ENCODE results near the gene LIFR. TPM values are rescaled to one million over a fixed set of nuclear protein-coding genes. Genes with fewer than 3 reads are reported as not detected.
"Not testable (repeated sequence)": the region's sequence is repeated elsewhere in the genome, so short reads cannot be mapped to it uniquely, and the experiment has no call there.

Gene LIFR
- total and polyA plus RNA-seq, 5 donors from 2014 or later = not detected

GRCh38 chr5:38599751-38600150 is 43.3 kb upstream of the LIFR start:
- not testable (repeated sequence) for H3K36me3 ChIP-seq (ENCODE audit: control insufficient read depth, insufficient read depth, low read length); ATAC-seq (ENCODE audit: low read depth in 2 of 2); H3K9me3 ChIP-seq (ENCODE audit: control insufficient read depth in 2 of 2, low read length in 2 of 2); H3K27ac ChIP-seq (ENCODE audit: insufficient read depth, low read length, poor library complexity, severe bottlenecking); H3K27me3 ChIP-seq (ENCODE audit: control insufficient read depth, insufficient read depth, low read length); DNase-seq; H3K4me3 Mint-ChIP-seq; H3K36me3 Mint-ChIP-seq; H3K27ac Mint-ChIP-seq; H3K4me1 ChIP-seq (ENCODE audit: control insufficient read depth, insufficient read depth, low read length, poor library complexity, severe bottlenecking); H3K4me1 Mint-ChIP-seq; H3K4me3 ChIP-seq (ENCODE audit: low read depth, low read length); H3K9me3 Mint-ChIP-seq
- H3K27me3 Mint-ChIP-seq = peaks cover 10% of the 10 kb centered on the region

GRCh38 chr5:38598994-38599617 is 42.7 kb upstream of the LIFR start:
- no peaks in the 10 kb centered on the region for H3K36me3 ChIP-seq (ENCODE audit: control insufficient read depth, insufficient read depth, low read length)
- no peaks in the 10 kb centered on the region for H3K4me1 ChIP-seq (ENCODE audit: control insufficient read depth, insufficient read depth, low read length, poor library complexity, severe bottlenecking)
- H3K27ac ChIP-seq (ENCODE audit: insufficient read depth, low read length, poor library complexity, severe bottlenecking) = no peak overlapping the region
- H3K4me3 Mint-ChIP-seq = no peak overlapping the region
- no peak overlapping the region for H3K4me3 ChIP-seq (ENCODE audit: low read depth, low read length)
- peaks cover 0 to 4% (median 0%) of the 10 kb centered on the region in 7 donors for H3K9me3 Mint-ChIP-seq
- no peaks in the 10 kb centered on the region for H3K9me3 ChIP-seq (ENCODE audit: control insufficient read depth in 2 of 2, low read length in 2 of 2)
- H3K36me3 Mint-ChIP-seq = no peaks in the 10 kb centered on the region
- DNase-seq (no peak), ATAC-seq (ENCODE audit: low read depth in 2 of 2) (no peak)
- no peak overlapping the region for H3K27ac Mint-ChIP-seq
- H3K4me1 Mint-ChIP-seq = no peaks in the 10 kb centered on the region
- H3K27me3 ChIP-seq (ENCODE audit: control insufficient read depth, insufficient read depth, low read length) = no peaks in the 10 kb centered on the region
- peaks cover 10% of the 10 kb centered on the region for H3K27me3 Mint-ChIP-seq

GRCh38 chr5:38598296-38598993 is 42.0 kb upstream of the LIFR start:
- no peaks in the 10 kb centered on the region for H3K9me3 ChIP-seq (ENCODE audit: control insufficient read depth in 2 of 2, low read length in 2 of 2)
- H3K27me3 Mint-ChIP-seq = peaks cover 10% of the 10 kb centered on the region
- H3K27ac ChIP-seq (ENCODE audit: insufficient read depth, low read length, poor library complexity, severe bottlenecking) = no peak overlapping the region
- no peak for DNase-seq
- H3K4me3 ChIP-seq (ENCODE audit: low read depth, low read length) = no peak overlapping the region
- no peaks in the 10 kb centered on the region for H3K4me1 Mint-ChIP-seq
- H3K27me3 ChIP-seq (ENCODE audit: control insufficient read depth, insufficient read depth, low read length) = no peaks in the 10 kb centered on the region
- no peak for ATAC-seq (ENCODE audit: low read depth in 2 of 2)
- no peak overlapping the region for H3K4me3 Mint-ChIP-seq
- H3K36me3 ChIP-seq (ENCODE audit: control insufficient read depth, insufficient read depth, low read length) = no peaks in the 10 kb centered on the region
- H3K4me1 ChIP-seq (ENCODE audit: control insufficient read depth, insufficient read depth, low read length, poor library complexity, severe bottlenecking) = no peaks in the 10 kb centered on the region
- H3K9me3 Mint-ChIP-seq = peaks cover 0 to 4% (median 0%) of the 10 kb centered on the region in 7 donors
- no peaks in the 10 kb centered on the region for H3K36me3 Mint-ChIP-seq
- no peak overlapping the region for H3K27ac Mint-ChIP-seq

GRCh38 chr5:38596981-38597380 is 40.5 kb upstream of the LIFR start:
- no peak for DNase-seq
- peaks cover 0 to 3% (median 0%) of the 10 kb centered on the region in 7 donors for H3K9me3 Mint-ChIP-seq
- Histone ChIP-seq H3K4me1 (ENCODE audit: control insufficient read depth, insufficient read depth, low read length, poor library complexity, severe bottlenecking) (no peaks in the 10 kb centered on the region), H3K27ac (ENCODE audit: insufficient read depth, low read length, poor library complexity, severe bottlenecking) (no peak overlapping the region), H3K9me3 (ENCODE audit: control insufficient read depth in 2 of 2, low read length in 2 of 2) (no peaks in the 10 kb centered on the region), H3K27me3 (ENCODE audit: control insufficient read depth, insufficient read depth, low read length) (no peaks in the 10 kb centered on the region), H3K4me3 (ENCODE audit: low read depth, low read length) (no peak overlapping the region), H3K36me3 (ENCODE audit: control insufficient read depth, insufficient read depth, low read length) (no peaks in the 10 kb centered on the region)
- no peak overlapping the region for H3K4me3 Mint-ChIP-seq
- H3K4me1 Mint-ChIP-seq = no peaks in the 10 kb centered on the region
- peaks cover 4% of the 10 kb centered on the region for H3K27me3 Mint-ChIP-seq
- ATAC-seq (ENCODE audit: low read depth in 2 of 2) = no peak
- H3K36me3 Mint-ChIP-seq = no peaks in the 10 kb centered on the region
- no peak overlapping the region for H3K27ac Mint-ChIP-seq

- H3K36me3 ChIP-seq (ENCODE audit: control insufficient read depth, insufficient read depth, low read length) = no peaks in the 10 kb centered on the region
- no peaks in the 10 kb centered on the region for H3K4me1 Mint-ChIP-seq
- no peak overlapping the region for H3K4me3 ChIP-seq (ENCODE audit: low read depth, low read length)
- no peak overlapping the region for H3K27ac ChIP-seq (ENCODE audit: insufficient read depth, low read length, poor library complexity, severe bottlenecking)
- DNase-seq (no peak), ATAC-seq (ENCODE audit: low read depth in 2 of 2) (no peak)
- H3K27me3 ChIP-seq (ENCODE audit: control insufficient read depth, insufficient read depth, low read length) = no peaks in the 10 kb centered on the region
- no peak overlapping the region for H3K27ac Mint-ChIP-seq
- no peaks in the 10 kb centered on the region for H3K27me3 Mint-ChIP-seq
- no peaks in the 10 kb centered on the region for H3K9me3 ChIP-seq (ENCODE audit: control insufficient read depth in 2 of 2, low read length in 2 of 2)
- no peak overlapping the region for H3K4me3 Mint-ChIP-seq
- H3K9me3 Mint-ChIP-seq = peaks cover 0 to 2% (median 0%) of the 10 kb centered on the region in 7 donors
- H3K4me1 ChIP-seq (ENCODE audit: control insufficient read depth, insufficient read depth, low read length, poor library complexity, severe bottlenecking) = no peaks in the 10 kb centered on the region
- H3K36me3 Mint-ChIP-seq = no peaks in the 10 kb centered on the region
Observed at GRCh38 chr5:38595132-38595745, 38.8 kb upstream of the LIFR start.

- Mint-ChIP-seq H3K4me3 (no peak overlapping the region), H3K36me3 (no peaks in the 10 kb centered on the region), H3K27me3 (no peaks in the 10 kb centered on the region), H3K27ac (no peak overlapping the region), H3K4me1 (no peaks in the 10 kb centered on the region), H3K9me3 (peaks cover 0 to 2% (median 0%) of the 10 kb centered on the region in 7 donors)
- no peak overlapping the region for H3K27ac ChIP-seq (ENCODE audit: insufficient read depth, low read length, poor library complexity, severe bottlenecking)
- H3K4me1 ChIP-seq (ENCODE audit: control insufficient read depth, insufficient read depth, low read length, poor library complexity, severe bottlenecking) = no peaks in the 10 kb centered on the region
- H3K36me3 ChIP-seq (ENCODE audit: control insufficient read depth, insufficient read depth, low read length) = no peaks in the 10 kb centered on the region
- H3K27me3 ChIP-seq (ENCODE audit: control insufficient read depth, insufficient read depth, low read length) = no peaks in the 10 kb centered on the region
- no peaks in the 10 kb centered on the region for H3K9me3 ChIP-seq (ENCODE audit: control insufficient read depth in 2 of 2, low read length in 2 of 2)
- H3K4me3 ChIP-seq (ENCODE audit: low read depth, low read length) = no peak overlapping the region
- no peak for DNase-seq
- ATAC-seq (ENCODE audit: low read depth in 2 of 2) = no peak
Observed at GRCh38 chr5:38593959-38594358, 37.5 kb upstream of the LIFR start.

GRCh38 chr5:38591523-38591849 is 35.0 kb upstream of the LIFR start:
- Mint-ChIP-seq H3K36me3 (no peaks in the 10 kb centered on the region), H3K9me3 (no peaks in the 10 kb centered on the region), H3K4me1 (no peaks in the 10 kb centered on the region), H3K4me3 (no peak overlapping the region), H3K27me3 (no peaks in the 10 kb centered on the region), H3K27ac (no peak overlapping the region)
- H3K9me3 ChIP-seq (ENCODE audit: control insufficient read depth in 2 of 2, low read length in 2 of 2) = no peaks in the 10 kb centered on the region
- ATAC-seq (ENCODE audit: low read depth in 2 of 2) (no peak), DNase-seq (no peak)
- H3K27ac ChIP-seq (ENCODE audit: insufficient read depth, low read length, poor library complexity, severe bottlenecking) = no peak overlapping the region
- H3K4me1 ChIP-seq (ENCODE audit: control insufficient read depth, insufficient read depth, low read length, poor library complexity, severe bottlenecking) = no peaks in the 10 kb centered on the region
- no peaks in the 10 kb centered on the region for H3K27me3 ChIP-seq (ENCODE audit: control insufficient read depth, insufficient read depth, low read length)
- no peak overlapping the region for H3K4me3 ChIP-seq (ENCODE audit: low read depth, low read length)
- H3K36me3 ChIP-seq (ENCODE audit: control insufficient read depth, insufficient read depth, low read length) = no peaks in the 10 kb centered on the region
